Activated CD8-positive, alpha-beta memory T cell treated with anti-CD3 and anti-CD28 coated beads, Interleukin-2, amount 10 ng/mL, durations not matched to agents 7 days and 5 days (primary cell): Measurements from ENCODE around the gene FRMD8. TPM values are rescaled to one million over a fixed set of nuclear protein-coding genes. Genes with fewer than 3 reads are reported as not detected.

ENCODE experiments used
- ATAC-seq: fragments of 150-1000 bp; cut with Tn5 transposase; one replicate; pipeline ENCODE4 v1.10.0; 2021; ENCODE audit warnings: moderate library complexity
- CTCF ChIA-PET: fragments of 350-600 bp; sonication (Branson Sonifier 250); formaldehyde crosslinking; loops from one replicate; lab custom pipeline; 2021; ENCODE audit warnings: antibody characterized with exemption; lab: Charles Lee
- DNase-seq: peaks from one replicate; pipeline ENCODE4 v3.0.0-alpha.2; 2020
- H3K27ac Mint-ChIP-seq: one replicate; pipeline ENCODE4 v1.8.0; 2021; ENCODE audit warnings: mild to moderate bottlenecking, mixed read lengths
- H3K27me3 Mint-ChIP-seq: one replicate; pipeline ENCODE4 v1.8.0; 2021; ENCODE audit warnings: mixed read lengths
- H3K36me3 Mint-ChIP-seq: one replicate; pipeline ENCODE4 v1.8.0; 2021; ENCODE audit warnings: mild to moderate bottlenecking, mixed read lengths
- H3K4me1 Mint-ChIP-seq: one replicate; pipeline ENCODE4 v1.8.0; 2021; ENCODE audit warnings: mixed read lengths
- H3K4me3 Mint-ChIP-seq: one replicate; pipeline ENCODE4 v1.8.0; 2021; ENCODE audit warnings: mild to moderate bottlenecking, moderate library complexity, mixed read lengths
- H3K9me3 Mint-ChIP-seq: one replicate; pipeline ENCODE4 v1.8.0; 2022; ENCODE audit warnings: low read depth, mixed read lengths
- total RNA-seq, 2 experiments: library from RNA; stranded (reverse); gene quantifications; one replicate each; pipeline ENCODE4 v1.2.3, GENCODE V29; 2021

Gene FRMD8
- total RNA-seq, 2 experiments from 2014 or later, result 52.0 to 56.7 TPM

- no peak overlapping the region for H3K27ac Mint-ChIP-seq
- H3K27me3 Mint-ChIP-seq, result no peaks in the 10 kb centered on the region
- CTCF ChIA-PET, result interaction anchor here (0.7 to 3.2 kb wide), 9 partner anchors 10 to 162 kb away, joined by 3 to 11 read pairs (median 3); no protein-coding TSS in a partner anchor
- H3K9me3 Mint-ChIP-seq, result no peaks in the 10 kb centered on the region
- DNase-seq (no peak), ATAC-seq (no peak)
- H3K36me3 Mint-ChIP-seq, result no peaks in the 10 kb centered on the region
- H3K4me3 Mint-ChIP-seq, result no peak overlapping the region
- H3K4me1 Mint-ChIP-seq, result peaks cover 21% of the 10 kb centered on the region
These were observed 8.1 kb upstream of the FRMD8 start for GRCh38 chr11:65378208-65378927.

GRCh38 chr11:65378928-65379638 lies 7.4 kb upstream of the FRMD8 start:
- H3K36me3 Mint-ChIP-seq, result no peaks in the 10 kb centered on the region
- CTCF ChIA-PET, result interaction anchor here (0.7 to 3.2 kb wide), 9 partner anchors 9 to 162 kb away, joined by 3 to 11 read pairs (median 3); no protein-coding TSS in a partner anchor

GRCh38 chr11:65379698-65380459 lies 6.6 kb upstream of the FRMD8 start:
- Mint-ChIP-seq H3K4me3 (peak overlapping the region; percentile 24), H3K9me3 (no peaks in the 10 kb centered on the region), H3K36me3 (no peaks in the 10 kb centered on the region), H3K4me1 (peaks cover 34% of the 10 kb centered on the region), H3K27ac (no peak overlapping the region), H3K27me3 (no peaks in the 10 kb centered on the region)
- CTCF ChIA-PET, result interaction anchor here (0.6 to 3.2 kb wide), 5 partner anchors 8 to 131 kb away, joined by 3 to 11 read pairs (median 6); no protein-coding TSS in a partner anchor
- DNase-seq (no peak), ATAC-seq (no peak)

More at GRCh38 chr11:65378928-65379638, 7.4 kb upstream of the FRMD8 start:
- no peaks in the 10 kb centered on the region for H3K27me3 Mint-ChIP-seq
- no peak overlapping the region for H3K4me3 Mint-ChIP-seq
- no peaks in the 10 kb centered on the region for H3K9me3 Mint-ChIP-seq
- H3K27ac Mint-ChIP-seq, result no peak overlapping the region
- no peak for ATAC-seq
- peaks cover 26% of the 10 kb centered on the region for H3K4me1 Mint-ChIP-seq
- no peak for DNase-seq

- H3K4me1 Mint-ChIP-seq, result peaks cover 41% of the 10 kb centered on the region
- H3K36me3 Mint-ChIP-seq, result no peaks in the 10 kb centered on the region
- H3K9me3 Mint-ChIP-seq, result no peaks in the 10 kb centered on the region
- no peaks in the 10 kb centered on the region for H3K27me3 Mint-ChIP-seq
- H3K27ac Mint-ChIP-seq, result peak overlapping the region; percentile 98
- CTCF ChIA-PET, result interaction anchor here (0.6 to 3.2 kb wide), 9 partner anchors 7 to 130 kb away, joined by 3 to 14 read pairs (median 10); partner anchors contain the start of gene MALAT1
- no peak for DNase-seq
- H3K4me3 Mint-ChIP-seq, result peak overlapping the region; percentile 24
- ATAC-seq, result no peak
These were observed 5.8 kb upstream of the FRMD8 start for GRCh38 chr11:65380460-65381119.

GRCh38 chr11:65381716-65382032 lies 4.8 kb upstream of the FRMD8 start:
- ATAC-seq (peak; percentile 2), DNase-seq (no peak)
- H3K4me1 Mint-ChIP-seq, result peaks cover 48% of the 10 kb centered on the region
- peak overlapping the region; percentile 80 for H3K4me3 Mint-ChIP-seq
- H3K36me3 Mint-ChIP-seq, result no peaks in the 10 kb centered on the region
- CTCF ChIA-PET, result interaction anchor here (0.6 to 3.5 kb wide), 13 partner anchors 13 to 165 kb away, joined by 3 to 22 read pairs (median 4); partner anchors contain the start of gene MALAT1
- peak overlapping the region; percentile 98 for H3K27ac Mint-ChIP-seq
- H3K9me3 Mint-ChIP-seq, result no peaks in the 10 kb centered on the region
- no peaks in the 10 kb centered on the region for H3K27me3 Mint-ChIP-seq

- Mint-ChIP-seq H3K27ac (peak within 1 kb of the TSS; percentile 98), H3K4me1 (peaks cover 51% of the 10 kb centered on the region), H3K9me3 (no peaks in the 10 kb centered on the region), H3K36me3 (no peaks in the 10 kb centered on the region), H3K27me3 (no peaks in the 10 kb centered on the region), H3K4me3 (peak within 1 kb of the TSS; percentile 80)
- peak; percentile 84 for ATAC-seq
- CTCF ChIA-PET, result interaction anchor here (0.6 to 3.5 kb wide), 14 partner anchors 14 to 165 kb away, joined by 3 to 22 read pairs (median 4); partner anchors contain the start of gene MALAT1
- DNase-seq, result peak; percentile 94
These were observed 4.2 kb upstream of the FRMD8 start, which contains the start of gene SLC25A45 for GRCh38 chr11:65382033-65382803. Gene SLC25A45 (minus strand): TSS chr11:65382646. CDS start chr11:65381951, 695 bp downstream.

- DNase-seq (no peak), ATAC-seq (no peak)
- peak overlapping the region; percentile 80 for H3K4me3 Mint-ChIP-seq
- no peaks in the 10 kb centered on the region for H3K27me3 Mint-ChIP-seq
- no peaks in the 10 kb centered on the region for H3K36me3 Mint-ChIP-seq
- no peaks in the 10 kb centered on the region for H3K9me3 Mint-ChIP-seq
- peak overlapping the region; percentile 98 for H3K27ac Mint-ChIP-seq
- CTCF ChIA-PET, result interaction anchor here (0.7 to 3.5 kb wide), 7 partner anchors 15 to 127 kb away, joined by 3 to 22 read pairs (median 5); no protein-coding TSS in a partner anchor
- H3K4me1 Mint-ChIP-seq, result peaks cover 54% of the 10 kb centered on the region
These were observed 3.6 kb upstream of the FRMD8 start for GRCh38 chr11:65382804-65383368.

GRCh38 chr11:65383778-65384177 lies 2.7 kb upstream of the FRMD8 start:
- Mint-ChIP-seq H3K36me3 (peaks cover 5% of the 10 kb centered on the region), H3K4me3 (peak overlapping the region; percentile 11), H3K4me1 (peaks cover 62% of the 10 kb centered on the region), H3K27ac (peak overlapping the region; percentile 93), H3K9me3 (no peaks in the 10 kb centered on the region), H3K27me3 (no peaks in the 10 kb centered on the region)
- no peak for DNase-seq
- CTCF ChIA-PET, result interaction anchor here (1.0 to 3.5 kb wide), 2 partner anchors 126 to 157 kb away, joined by 3 to 22 read pairs; no protein-coding TSS in a partner anchor
- no peak for ATAC-seq

GRCh38 chr11:65384301-65384889 lies 2.0 kb upstream of the FRMD8 start:
- Mint-ChIP-seq H3K27me3 (no peaks in the 10 kb centered on the region), H3K27ac (peak overlapping the region; percentile 93), H3K4me1 (peaks cover 69% of the 10 kb centered on the region), H3K36me3 (peaks cover 7% of the 10 kb centered on the region), H3K4me3 (peak overlapping the region; percentile 27), H3K9me3 (no peaks in the 10 kb centered on the region)
- CTCF ChIA-PET, result interaction anchor here (1.0 to 3.5 kb wide), 4 partner anchors 32 to 156 kb away, joined by 3 to 22 read pairs (median 4); no protein-coding TSS in a partner anchor
- ATAC-seq, result no peak
- DNase-seq, result no peak

- no peak for DNase-seq
- CTCF ChIA-PET, result interaction anchor here (0.8 to 4.0 kb wide), 10 partner anchors 10 to 152 kb away, joined by 3 to 24 read pairs (median 6); no protein-coding TSS in a partner anchor
- Mint-ChIP-seq H3K36me3 (peaks cover 7% of the 10 kb centered on the region), H3K4me3 (peak overlapping the region; percentile 24), H3K27ac (peak overlapping the region; percentile 8), H3K9me3 (no peaks in the 10 kb centered on the region), H3K4me1 (peaks cover 59% of the 10 kb centered on the region), H3K27me3 (no peaks in the 10 kb centered on the region)
- no peak for ATAC-seq
These were observed 2.3 kb downstream of the FRMD8 start for GRCh38 chr11:65388731-65389130.
